ENCODE data around the gene ABL1.

ABL1 gene

DNA sequence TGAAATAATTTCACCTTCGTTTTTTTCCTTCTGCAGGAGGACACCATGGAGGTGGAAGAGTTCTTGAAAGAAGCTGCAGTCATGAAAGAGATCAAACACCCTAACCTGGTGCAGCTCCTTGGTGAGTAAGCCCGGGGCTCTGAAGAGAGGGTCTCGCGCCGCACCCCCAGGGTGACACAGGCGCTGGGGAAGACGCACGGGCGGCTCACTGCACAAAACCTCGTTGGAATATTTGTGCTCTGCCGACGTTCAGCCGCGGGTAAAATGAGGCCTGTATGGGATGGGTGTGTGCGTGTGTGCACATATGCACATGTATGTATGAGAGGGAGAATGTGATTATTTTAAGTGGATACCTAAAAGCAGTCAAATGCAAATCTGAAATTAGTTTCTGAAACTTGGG is 37.0 kb downstream of the ABL1 start:
- no peak for DNase-seq (ENCODE audit: low spot score)

DNA sequence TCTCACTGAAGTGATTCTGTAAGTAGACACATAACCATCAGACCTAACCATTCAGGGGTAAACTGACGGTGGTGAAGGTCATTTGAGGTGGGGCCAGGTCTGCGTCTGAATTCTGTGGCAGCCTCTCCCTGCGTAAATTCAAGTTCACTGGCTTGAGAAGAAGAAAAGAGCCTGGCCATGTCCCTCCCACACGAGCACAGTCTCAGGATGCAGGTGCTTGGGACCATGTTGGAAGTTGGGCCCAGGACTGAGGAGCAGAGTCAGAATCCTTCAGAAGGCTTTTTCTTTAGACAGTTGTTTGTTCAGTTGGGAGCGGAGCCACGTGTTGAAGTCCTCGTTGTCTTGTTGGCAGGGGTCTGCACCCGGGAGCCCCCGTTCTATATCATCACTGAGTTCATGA is 37.5 kb downstream of the ABL1 start:
- DNase-seq (ENCODE audit: low spot score): no peak

DNA sequence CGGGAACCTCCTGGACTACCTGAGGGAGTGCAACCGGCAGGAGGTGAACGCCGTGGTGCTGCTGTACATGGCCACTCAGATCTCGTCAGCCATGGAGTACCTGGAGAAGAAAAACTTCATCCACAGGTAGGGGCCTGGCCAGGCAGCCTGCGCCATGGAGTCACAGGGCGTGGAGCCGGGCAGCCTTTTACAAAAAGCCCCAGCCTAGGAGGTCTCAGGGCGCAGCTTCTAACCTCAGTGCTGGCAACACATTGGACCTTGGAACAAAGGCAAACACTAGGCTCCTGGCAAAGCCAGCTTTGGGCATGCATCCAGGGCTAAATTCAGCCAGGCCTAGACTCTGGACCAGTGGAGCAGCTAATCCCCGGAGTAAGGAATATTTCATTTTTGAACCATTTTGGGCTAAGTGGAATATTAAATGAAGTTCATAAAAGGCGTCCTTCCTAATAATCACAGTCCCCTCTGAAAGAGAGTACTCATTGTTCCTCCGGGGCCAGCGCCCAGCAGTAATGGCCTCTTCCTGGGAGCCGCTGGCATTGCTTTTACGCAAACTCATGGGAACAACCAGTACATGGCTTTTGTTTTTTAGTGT is 38.0 kb downstream of the ABL1 start:
- no peak for DNase-seq (ENCODE audit: low spot score)

DNA sequence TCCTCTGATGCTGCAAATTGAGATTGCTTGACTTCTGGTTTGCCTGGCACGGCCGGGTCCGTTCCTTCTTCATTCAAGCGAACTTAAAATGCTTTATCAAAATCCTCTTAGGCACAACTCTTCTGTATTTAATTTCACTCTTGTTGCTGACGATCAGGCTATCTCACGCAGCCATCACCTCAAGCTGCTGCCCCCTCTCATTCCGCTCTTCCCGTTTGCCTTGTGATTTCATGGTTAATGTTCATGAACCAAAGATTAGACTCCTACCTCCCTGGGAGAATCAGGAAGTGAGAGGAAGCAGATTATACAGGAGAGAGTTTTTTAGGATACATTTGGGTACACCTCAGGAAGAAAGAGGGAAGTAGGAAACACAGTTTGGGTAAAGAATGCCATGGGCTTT is 38.9 kb downstream of the ABL1 start:
- no peak for DNase-seq (ENCODE audit: low spot score)

DNA sequence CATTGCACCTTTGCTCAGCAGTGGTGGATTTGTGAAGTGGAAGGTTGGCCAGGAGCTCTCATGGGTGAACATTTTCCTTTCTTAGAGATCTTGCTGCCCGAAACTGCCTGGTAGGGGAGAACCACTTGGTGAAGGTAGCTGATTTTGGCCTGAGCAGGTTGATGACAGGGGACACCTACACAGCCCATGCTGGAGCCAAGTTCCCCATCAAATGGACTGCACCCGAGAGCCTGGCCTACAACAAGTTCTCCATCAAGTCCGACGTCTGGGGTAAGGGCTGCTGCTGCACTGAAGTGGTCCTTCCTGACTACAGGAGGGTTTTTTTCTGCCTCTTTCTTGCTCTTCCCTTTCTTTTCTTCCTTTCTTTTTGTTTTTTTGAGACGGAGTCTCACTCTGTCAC is 39.7 kb downstream of the ABL1 start:
- no peak for DNase-seq (ENCODE audit: low spot score)

DNA sequence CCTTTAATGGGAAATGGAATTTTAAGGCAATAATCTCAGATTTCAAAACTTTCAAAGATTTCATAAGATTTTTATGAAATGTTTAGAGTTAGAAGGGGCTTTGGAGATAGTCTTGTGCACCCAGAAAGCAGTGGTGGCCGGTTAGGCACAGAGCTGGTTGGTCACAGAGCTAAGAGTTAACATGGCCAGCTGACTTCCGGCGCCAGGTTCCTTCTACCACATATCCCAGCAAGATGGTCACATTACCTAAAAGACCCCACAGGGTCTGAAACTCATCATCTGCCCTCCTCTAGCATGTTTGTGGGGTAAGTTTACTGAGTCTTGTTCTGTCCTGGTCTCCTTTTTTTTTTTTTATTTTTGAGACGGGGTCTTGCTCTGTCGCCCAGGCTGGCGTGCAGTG is 42.2 kb downstream of the ABL1 start:
- no peak for DNase-seq (ENCODE audit: low spot score)

DNA sequence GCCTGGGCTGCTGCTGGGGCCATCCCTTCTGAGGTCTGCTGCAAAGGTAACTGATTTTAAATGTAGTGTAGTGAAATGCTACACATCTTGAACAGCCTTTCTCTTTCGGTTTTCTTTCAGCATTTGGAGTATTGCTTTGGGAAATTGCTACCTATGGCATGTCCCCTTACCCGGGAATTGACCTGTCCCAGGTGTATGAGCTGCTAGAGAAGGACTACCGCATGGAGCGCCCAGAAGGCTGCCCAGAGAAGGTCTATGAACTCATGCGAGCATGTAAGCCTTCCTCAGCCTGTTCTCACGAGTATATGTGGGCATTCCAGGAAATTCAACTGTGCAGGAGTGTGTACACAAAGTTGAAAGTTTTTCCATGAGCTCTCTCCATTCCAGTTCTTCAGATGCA is 43.2 kb downstream of the ABL1 start:
- no peak for DNase-seq (ENCODE audit: low spot score)

DNA sequence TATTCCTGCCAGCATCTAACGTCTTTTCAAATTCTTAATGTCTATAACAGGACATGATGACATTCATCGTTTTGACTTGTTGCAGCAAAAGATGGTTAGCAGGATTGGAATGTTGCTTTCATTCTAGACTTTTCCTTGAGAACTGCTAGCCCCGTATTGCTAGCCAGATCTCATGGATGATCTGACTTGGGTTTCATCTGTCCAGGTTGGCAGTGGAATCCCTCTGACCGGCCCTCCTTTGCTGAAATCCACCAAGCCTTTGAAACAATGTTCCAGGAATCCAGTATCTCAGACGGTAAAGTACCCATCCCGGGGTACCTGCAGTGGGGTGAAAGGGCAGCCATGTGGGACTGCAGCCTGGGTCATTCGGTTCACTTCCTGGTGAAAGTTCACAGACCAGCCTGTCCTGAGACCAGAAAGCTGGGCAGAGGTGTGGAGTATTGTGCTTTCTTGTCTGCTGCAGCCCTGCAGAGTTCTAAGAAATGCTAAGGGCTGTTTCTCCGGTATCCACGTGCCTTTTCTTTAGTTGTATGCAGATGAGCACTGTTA is 44.9 kb downstream of the ABL1 start:
- no peak for DNase-seq (ENCODE audit: low spot score)

DNA sequence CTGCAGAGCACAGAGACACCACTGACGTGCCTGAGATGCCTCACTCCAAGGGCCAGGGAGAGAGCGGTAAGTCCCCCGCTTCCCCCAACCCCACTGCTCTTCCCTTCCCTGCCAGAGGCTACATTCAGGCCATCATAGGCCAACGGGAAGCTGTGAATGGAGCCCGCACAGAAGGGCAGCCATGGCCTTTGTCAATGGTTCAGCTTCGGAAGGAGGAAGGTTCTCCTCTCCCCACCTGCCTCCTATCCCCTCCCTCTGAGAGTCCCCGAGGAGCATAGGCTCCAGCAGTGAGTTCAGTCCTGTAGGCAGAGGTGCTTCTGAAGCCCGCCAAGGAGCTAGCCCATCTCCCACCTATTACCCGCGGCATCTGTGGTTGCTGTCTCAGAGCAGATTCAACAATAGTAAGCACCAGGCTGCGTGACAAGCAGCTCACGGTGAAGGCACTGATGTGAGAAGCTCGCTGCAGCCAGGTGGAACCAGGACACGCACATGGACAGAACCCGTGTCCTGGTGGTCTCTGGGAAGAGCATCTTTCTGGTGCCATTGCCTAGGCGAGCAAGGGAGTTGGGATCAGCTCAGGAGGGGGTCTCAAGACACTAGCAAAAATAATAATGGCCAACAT is 45.7 kb downstream of the ABL1 start:
- DNase-seq (ENCODE audit: low spot score): no peak

DNA sequence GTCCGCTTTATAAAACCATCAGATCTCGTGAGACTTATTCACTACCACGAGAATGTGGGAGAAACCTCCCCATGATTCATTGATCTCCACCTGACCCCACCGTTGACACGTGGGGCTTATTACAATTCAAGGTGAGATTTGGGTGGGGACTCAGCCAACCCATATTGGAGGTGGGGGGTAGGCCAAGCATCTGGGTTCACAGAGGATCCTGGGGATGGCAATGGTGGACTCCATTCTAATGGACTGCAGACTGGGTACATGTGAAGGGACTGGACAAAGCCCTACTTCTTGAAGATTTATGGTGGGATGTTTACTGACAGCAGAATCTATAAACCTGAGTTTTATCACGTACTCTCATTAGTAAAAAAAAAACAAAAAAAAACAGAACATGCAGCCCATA is 46.5 kb downstream of the ABL1 start:
- no peak for DNase-seq (ENCODE audit: low spot score)

DNA sequence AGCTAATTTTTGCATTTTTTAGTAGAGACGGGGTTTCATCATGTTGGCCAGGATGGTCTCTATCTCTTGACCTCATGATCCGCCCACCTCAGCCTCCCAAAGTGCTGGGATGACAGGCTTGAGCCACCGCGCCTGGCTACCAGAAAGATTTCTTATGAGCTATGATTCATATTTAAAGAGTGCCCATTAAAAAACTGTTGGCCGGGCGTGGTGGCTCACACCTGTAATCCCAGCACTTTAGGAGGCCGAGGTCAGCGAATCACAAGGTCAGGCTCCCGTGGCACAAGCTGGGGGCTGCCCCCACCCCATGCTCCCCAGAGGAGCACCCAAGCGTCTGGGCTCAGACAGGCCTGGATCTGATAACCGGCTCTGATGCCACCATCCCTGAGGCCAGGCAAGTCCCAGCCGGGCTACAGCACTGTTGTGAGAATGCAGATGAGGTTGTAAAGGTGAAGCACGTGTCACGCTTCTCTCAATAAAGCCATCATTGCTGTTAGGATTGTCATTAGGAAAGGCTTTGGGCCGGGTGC is 47.7 kb downstream of the ABL1 start:
- DNase-seq (ENCODE audit: low spot score): no peak

DNA sequence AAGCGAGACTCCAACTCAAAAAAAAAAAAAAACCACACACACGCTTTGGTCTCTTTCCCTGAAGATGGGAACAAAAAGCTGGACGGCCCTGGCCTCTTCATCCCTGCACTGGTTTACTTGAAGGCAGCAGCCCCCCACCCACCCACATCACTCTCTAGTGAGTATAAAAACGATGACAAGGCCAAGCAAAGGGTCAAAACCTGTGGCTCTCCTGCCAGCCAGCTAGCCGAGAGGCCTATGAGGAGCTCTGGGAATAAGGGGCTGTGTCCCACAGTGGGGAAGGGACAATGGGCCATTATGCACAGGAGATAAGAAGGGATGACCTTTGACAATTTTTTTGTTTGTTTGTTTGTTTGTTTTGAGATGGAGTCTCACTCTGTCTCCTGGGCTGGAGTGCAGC is 48.4 kb downstream of the ABL1 start:
- DNase-seq (ENCODE audit: low spot score): no peak

DNA sequence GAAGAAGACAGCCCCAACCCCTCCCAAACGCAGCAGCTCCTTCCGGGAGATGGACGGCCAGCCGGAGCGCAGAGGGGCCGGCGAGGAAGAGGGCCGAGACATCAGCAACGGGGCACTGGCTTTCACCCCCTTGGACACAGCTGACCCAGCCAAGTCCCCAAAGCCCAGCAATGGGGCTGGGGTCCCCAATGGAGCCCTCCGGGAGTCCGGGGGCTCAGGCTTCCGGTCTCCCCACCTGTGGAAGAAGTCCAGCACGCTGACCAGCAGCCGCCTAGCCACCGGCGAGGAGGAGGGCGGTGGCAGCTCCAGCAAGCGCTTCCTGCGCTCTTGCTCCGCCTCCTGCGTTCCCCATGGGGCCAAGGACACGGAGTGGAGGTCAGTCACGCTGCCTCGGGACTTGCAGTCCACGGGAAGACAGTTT is 49.1 kb downstream of the ABL1 start:
- no peak for DNase-seq (ENCODE audit: low spot score)

DNA sequence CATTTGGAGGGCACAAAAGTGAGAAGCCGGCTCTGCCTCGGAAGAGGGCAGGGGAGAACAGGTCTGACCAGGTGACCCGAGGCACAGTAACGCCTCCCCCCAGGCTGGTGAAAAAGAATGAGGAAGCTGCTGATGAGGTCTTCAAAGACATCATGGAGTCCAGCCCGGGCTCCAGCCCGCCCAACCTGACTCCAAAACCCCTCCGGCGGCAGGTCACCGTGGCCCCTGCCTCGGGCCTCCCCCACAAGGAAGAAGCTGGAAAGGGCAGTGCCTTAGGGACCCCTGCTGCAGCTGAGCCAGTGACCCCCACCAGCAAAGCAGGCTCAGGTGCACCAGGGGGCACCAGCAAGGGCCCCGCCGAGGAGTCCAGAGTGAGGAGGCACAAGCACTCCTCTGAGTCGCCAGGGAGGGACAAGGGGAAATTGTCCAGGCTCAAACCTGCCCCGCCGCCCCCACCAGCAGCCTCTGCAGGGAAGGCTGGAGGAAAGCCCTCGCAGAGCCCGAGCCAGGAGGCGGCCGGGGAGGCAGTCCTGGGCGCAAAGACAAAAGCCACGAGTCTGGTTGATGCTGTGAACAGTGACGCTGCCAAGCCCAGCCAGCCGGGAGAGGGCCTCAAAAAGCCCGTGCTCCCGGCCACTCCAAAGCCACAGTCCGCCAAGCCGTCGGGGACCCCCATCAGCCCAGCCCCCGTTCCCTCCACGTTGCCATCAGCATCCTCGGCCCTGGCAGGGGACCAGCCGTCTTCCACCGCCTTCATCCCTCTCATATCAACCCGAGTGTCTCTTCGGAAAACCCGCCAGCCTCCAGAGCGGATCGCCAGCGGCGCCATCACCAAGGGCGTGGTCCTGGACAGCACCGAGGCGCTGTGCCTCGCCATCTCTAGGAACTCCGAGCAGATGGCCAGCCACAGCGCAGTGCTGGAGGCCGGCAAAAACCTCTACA is 49.8 kb downstream of the ABL1 start:
- no peak for DNase-seq (ENCODE audit: low spot score)

DNA sequence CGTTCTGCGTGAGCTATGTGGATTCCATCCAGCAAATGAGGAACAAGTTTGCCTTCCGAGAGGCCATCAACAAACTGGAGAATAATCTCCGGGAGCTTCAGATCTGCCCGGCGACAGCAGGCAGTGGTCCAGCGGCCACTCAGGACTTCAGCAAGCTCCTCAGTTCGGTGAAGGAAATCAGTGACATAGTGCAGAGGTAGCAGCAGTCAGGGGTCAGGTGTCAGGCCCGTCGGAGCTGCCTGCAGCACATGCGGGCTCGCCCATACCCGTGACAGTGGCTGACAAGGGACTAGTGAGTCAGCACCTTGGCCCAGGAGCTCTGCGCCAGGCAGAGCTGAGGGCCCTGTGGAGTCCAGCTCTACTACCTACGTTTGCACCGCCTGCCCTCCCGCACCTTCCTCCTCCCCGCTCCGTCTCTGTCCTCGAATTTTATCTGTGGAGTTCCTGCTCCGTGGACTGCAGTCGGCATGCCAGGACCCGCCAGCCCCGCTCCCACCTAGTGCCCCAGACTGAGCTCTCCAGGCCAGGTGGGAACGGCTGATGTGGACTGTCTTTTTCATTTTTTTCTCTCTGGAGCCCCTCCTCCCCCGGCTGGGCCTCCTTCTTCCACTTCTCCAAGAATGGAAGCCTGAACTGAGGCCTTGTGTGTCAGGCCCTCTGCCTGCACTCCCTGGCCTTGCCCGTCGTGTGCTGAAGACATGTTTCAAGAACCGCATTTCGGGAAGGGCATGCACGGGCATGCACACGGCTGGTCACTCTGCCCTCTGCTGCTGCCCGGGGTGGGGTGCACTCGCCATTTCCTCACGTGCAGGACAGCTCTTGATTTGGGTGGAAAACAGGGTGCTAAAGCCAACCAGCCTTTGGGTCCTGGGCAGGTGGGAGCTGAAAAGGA is 50.7 kb downstream of the ABL1 start:
- DNase-seq (ENCODE audit: low spot score): no peak

DNA sequence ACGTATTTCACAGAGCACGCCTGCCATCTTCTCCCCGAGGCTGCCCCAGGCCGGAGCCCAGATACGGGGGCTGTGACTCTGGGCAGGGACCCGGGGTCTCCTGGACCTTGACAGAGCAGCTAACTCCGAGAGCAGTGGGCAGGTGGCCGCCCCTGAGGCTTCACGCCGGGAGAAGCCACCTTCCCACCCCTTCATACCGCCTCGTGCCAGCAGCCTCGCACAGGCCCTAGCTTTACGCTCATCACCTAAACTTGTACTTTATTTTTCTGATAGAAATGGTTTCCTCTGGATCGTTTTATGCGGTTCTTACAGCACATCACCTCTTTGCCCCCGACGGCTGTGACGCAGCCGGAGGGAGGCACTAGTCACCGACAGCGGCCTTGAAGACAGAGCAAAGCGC is 51.9 kb downstream of the ABL1 start:
- no peak for DNase-seq (ENCODE audit: low spot score)

DNA sequence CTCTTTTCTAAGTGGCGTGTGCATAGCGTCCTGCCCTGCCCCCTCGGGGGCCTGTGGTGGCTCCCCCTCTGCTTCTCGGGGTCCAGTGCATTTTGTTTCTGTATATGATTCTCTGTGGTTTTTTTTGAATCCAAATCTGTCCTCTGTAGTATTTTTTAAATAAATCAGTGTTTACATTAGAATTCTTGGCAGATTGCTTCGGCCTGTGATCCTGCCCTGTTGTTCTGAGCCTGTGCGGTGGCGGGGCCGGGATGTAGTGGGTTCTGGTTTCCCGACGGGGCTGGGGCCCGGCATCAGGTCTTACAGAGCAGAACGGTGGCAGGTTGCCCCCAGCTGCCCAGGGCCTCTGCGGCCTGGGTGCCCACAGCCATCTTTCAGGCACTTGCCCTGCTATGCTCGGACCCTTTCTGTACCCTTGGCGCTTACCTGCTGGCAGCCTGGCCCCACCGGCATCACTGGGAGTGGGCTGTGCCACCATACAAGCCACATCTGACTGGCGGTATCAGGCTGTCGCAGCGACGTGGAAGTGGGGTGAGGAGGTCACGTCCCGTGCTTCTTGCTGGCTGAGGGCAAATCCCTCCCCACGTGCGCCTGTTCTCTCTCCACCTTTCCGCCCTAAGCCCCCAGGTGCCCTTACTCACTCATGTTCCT is 52.6 kb downstream of the ABL1 start:
- no peak for DNase-seq (ENCODE audit: low spot score)

DNA sequence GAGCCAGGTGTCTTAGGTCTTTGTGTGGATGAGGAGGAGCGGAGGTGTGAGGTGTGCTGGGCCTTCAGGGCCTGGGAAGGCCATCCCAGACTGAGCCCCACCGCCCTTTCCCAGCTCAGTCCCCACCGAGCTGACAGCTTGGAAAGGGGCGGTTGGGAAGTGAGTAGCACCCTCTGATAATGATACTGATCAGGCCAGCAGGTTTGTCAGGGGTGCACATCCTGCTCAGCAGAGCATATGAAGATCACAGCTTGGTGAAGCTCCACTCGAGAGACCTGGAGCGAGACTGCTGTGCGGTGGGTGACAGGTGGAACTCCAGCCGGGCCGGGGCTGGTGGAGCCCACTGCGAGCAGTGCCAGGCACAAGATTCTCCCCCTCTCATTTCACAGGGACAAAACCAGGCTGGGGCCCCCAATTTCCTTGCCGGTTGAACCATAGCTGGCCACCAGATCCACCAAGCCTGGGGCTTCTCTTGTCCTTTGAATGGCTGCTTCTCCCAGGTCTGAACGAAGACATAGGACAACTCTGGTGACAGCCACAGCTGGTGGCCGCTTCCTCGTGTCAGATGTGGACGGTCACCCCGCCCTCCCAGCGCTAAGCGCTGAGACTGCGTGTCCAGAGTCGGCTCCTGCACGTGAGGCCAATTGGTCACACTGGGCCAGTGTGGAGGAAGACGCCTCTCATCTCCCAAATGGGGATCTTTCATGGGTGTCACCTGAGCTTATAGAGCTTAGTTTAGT is 53.3 kb downstream of the ABL1 start:
- no peak for DNase-seq (ENCODE audit: low spot score)

DNA sequence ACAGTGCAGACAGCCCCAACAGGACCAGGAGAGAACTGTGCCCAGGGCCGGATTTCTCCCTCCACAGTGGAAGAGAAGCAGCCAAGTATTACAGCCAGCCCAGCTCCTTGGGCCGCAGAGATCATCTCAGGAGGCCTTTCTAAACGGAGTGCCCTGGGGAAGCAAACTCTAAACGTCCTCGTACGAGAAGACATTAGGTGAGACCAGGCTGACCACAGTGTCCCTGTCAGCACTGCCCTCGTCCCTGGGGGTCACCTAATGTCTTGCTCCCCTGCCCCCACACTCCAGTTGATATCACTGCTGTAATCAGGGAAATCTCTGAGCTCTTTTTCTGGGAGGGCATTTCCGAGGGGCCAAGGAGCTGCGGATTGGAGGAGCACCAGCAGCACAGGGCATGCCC is 55.1 kb downstream of the ABL1 start:
- DNase-seq (ENCODE audit: low spot score): no peak

DNA sequence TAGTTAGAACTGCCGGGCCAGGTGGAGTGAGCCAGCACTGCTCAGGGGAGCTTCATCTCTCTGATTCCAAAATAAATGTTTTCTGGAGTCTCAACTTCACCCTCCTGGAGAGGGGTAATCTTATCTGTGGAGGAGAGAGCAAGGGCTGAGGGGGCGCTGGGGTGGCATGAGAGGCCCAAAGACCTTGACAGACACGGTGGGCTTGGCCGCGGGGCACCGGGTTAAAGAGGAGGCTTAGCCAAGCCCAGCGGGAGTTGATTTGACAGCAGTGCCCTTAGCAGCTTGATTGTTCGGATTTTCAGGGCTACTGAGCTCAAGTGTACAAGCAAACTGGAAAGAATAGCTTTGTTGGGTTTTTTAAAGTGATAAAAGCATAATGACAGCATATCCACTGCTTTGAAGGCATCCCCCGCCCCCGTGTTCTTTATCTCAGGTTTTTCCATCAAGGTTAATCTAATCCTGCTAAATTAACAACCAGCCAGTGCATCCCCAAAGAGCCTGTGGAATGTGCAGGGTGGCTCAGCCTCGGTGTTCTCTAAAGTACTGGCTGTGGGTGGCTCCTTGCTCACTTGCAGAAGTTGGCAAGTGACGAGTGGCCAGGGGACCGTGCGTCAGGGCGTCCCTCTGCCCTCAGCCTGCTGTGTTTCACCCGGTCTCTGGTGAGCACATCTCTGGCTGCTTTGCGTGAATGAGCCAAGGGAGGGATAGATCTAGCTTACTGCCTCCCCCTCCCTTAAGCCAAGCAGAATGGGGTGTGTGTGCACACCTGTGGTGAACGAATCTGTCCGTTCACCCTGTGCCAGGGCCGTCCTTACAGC is 56.0 kb downstream of the ABL1 start:
- no peak for DNase-seq (ENCODE audit: low spot score)

Measured in hematopoietic multipotent progenitor cell treated with erythropoietin and hydrocortisone succinate and interleukin-3 and kit ligand, for 15 days (in vitro differentiated cells).